GM19193 (cell line): ENCODE measurements around the gene BPIFB4.

Experiments
- POLR2A ChIP-seq: IDR thresholded peaks from 4 replicates; pipeline ENCODE4 v1.6.1; 2011; ENCODE audit not compliant: insufficient read depth, insufficient read length; ENCODE audit errors: extremely low read depth

The BPIFB4 gene

GRCh38 chr20:33053291-33054106 lies 25.9 kb upstream of the BPIFB4 start, which contains the start of gene BPIFB3:
BPIFB3 (plus strand) TSS chr20:33053903; CDS start chr20:33055436, 1,533 bp downstream.
- TF ChIP-seq POLR2A, result no peak

GRCh38 chr20:33054381-33054780 lies 25.1 kb upstream of the BPIFB4 start:
- no peak for TF ChIP-seq POLR2A

GRCh38 chr20:33054791-33055190 lies 24.7 kb upstream of the BPIFB4 start:
- TF ChIP-seq POLR2A, result no peak

- no peak for TF ChIP-seq POLR2A
These were observed 20.3 kb upstream of the BPIFB4 start for GRCh38 chr20:33059136-33059535.

- TF ChIP-seq POLR2A, result no peak
These were observed 19.6 kb upstream of the BPIFB4 start for GRCh38 chr20:33059741-33060390.

- TF ChIP-seq POLR2A, result no peak
These were observed 17.8 kb upstream of the BPIFB4 start for GRCh38 chr20:33061658-33062028.

GRCh38 chr20:33062105-33062824 lies 17.2 kb upstream of the BPIFB4 start:
- no peak for TF ChIP-seq POLR2A

GRCh38 chr20:33062825-33063149 lies 16.7 kb upstream of the BPIFB4 start:
- TF ChIP-seq POLR2A, result no peak

- TF ChIP-seq POLR2A, result no peak
These were observed 16.2 kb upstream of the BPIFB4 start for GRCh38 chr20:33063271-33063670.

- TF ChIP-seq POLR2A, result no peak
These were observed 14.7 kb upstream of the BPIFB4 start for GRCh38 chr20:33064572-33065287.

GRCh38 chr20:33065785-33066184 lies 13.7 kb upstream of the BPIFB4 start:
- TF ChIP-seq POLR2A, result no peak

- TF ChIP-seq POLR2A, result no peak
These were observed 11.6 kb upstream of the BPIFB4 start for GRCh38 chr20:33067806-33068205.

- no peak for TF ChIP-seq POLR2A
These were observed 11.0 kb upstream of the BPIFB4 start for GRCh38 chr20:33068251-33068939.

GRCh38 chr20:33069673-33070072 lies 9.8 kb upstream of the BPIFB4 start:
- no peak for TF ChIP-seq POLR2A
